Measurements from ENCODE around the gene NUPR2. TPM values are rescaled to one million over a fixed set of nuclear protein-coding genes. Genes with fewer than 3 reads are reported as not detected.
A peak's percentile ranks its signal among the peaks of the same experiment; 100 is the strongest.

The NUPR2 gene
- total and polyA plus RNA-seq, 10 of the 15 experiments (the other 5 are each of a cell fraction or from before 2014, with no cell fraction given) = not detected

DNA sequence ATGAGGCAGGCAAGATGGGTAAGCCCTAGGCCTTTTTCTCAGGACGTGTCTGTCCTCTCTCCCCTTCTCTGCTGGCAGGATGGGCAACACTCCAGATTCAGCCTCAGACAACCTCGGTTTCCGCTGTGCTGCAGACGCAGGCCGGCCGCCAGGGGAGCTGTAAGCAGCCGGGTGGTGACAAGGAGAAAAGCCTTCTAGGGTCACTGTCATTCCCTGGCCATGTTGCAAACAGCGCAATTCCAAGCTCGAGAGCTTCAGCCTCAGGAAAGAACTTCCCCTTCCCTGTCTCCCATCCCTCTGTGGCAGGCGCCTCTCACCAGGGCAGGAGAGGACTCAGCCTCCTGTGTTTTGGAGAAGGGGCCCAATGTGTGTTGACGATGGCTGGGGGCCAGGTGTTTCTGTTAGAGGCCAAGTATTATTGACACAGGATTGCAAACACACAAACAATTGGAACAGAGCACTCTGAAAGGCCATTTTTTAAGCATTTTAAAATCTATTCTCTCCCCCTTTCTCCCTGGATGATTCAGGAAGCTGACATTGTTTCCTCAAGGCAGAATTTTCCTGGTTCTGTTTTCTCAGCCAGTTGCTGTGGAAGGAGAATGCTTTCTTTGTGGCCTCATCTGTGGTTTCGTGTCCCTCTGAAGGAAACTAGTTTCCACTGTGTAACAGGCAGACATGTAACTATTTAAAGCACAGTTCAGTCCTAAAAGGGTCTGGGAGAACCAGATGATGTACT lies 36.6 kb downstream of the NUPR2 start:
- Histone ChIP-seq H3K79me2 (ENCODE audit: control insufficient read depth, insufficient read depth, low read length) (no peaks in the 10 kb centered on the region), H3K4me2 (ENCODE audit: control insufficient read depth, insufficient read depth) (no peak overlapping the region), H2AFZ (ENCODE audit: control insufficient read depth, low read depth, low read length) (no peak overlapping the region), H4K20me1 (ENCODE audit: control insufficient read depth, insufficient read depth) (no peaks in the 10 kb centered on the region), H3K4me1 (ENCODE audit: control insufficient read depth, insufficient read depth, low read length) (no peaks in the 10 kb centered on the region), H3K9ac (ENCODE audit: control insufficient read depth, insufficient read depth, low read length) (no peak overlapping the region), H3K27ac (ENCODE audit: control insufficient read depth, insufficient read depth) (no peak overlapping the region), H3K9me3 (replicated peaks; ENCODE audit: control insufficient read depth, insufficient read depth, low read length) (no peaks in the 10 kb centered on the region), H3K4me3 (no peak overlapping the region), H3K27me3 (replicated peaks in 1 of 2; ENCODE audit: control insufficient read depth in 2 of 2, insufficient read depth in 2 of 2, low read length in 1 of 2) (no peaks in the 10 kb centered on the region), H3K36me3 (ENCODE audit: control insufficient read depth in 2 of 2, insufficient read depth in 2 of 2, low read length in 1 of 2) (peaks cover 3 to 5% of the 10 kb centered on the region in 2 experiments)
- 94% methylated on average over 12 of the region's 12 CpGs for WGBS (ENCODE audit: insufficient coverage, insufficient replicate concordance, low lambda C conversion rate, missing lambda C conversion rate)
- FAIRE-seq (no peak), ATAC-seq (no peak), DNase-seq (ENCODE audit: low read depth, low spot score) (no peak)
- intact Hi-C loops (cut with micrococcal nuclease; ENCODE audit: unreplicated experiment) (no loop called here), in situ Hi-C loops (cut with MboI) (no loop called here)
- SMC1A ChIA-PET (ENCODE audit: uncharacterized antibody, unreplicated experiment) = no interaction called here
- CTCF ChIA-PET = interaction anchor here (0.6 kb wide), 1 partner anchor 9 kb away, joined by 3 read pairs; no protein-coding TSS in a partner anchor
- RAD21 ChIA-PET (ENCODE audit: unreplicated experiment) = no interaction called here
- BruUV-seq (replicated peaks) = TSS peak; percentile 72
- POLR2A ChIA-PET = no interaction called here
- TF ChIP-seq NR2C2 (IDR thresholded peaks at IDR 0.05; ENCODE audit: borderline replicate concordance, control insufficient read depth, insufficient read length, low read depth) (no peak), MEF2A (IDR thresholded peaks at IDR 0.05; ENCODE audit: insufficient read depth, low read depth, low read length) (no peak), ZNF217 (IDR thresholded peaks at IDR 0.05) (no peak), DPF2 (IDR thresholded peaks at IDR 0.05) (no peak), CHD2 (IDR thresholded peaks at IDR 0.05; ENCODE audit: borderline replicate concordance, low read depth, low read length) (no peak), SIX5 (IDR thresholded peaks at IDR 0.05; ENCODE audit: low read depth, low read length, severe bottlenecking) (no peak), ZNF207 (IDR thresholded peaks at IDR 0.05; ENCODE audit: borderline replicate concordance) (no peak), LARP7 (IDR thresholded peaks at IDR 0.05) (no peak), ASH2L (IDR thresholded peaks at IDR 0.05; ENCODE audit: borderline replicate concordance, low read depth) (no peak), ATF7 (IDR thresholded peaks at IDR 0.05; ENCODE audit: low read depth) (no peak), GABPA (IDR thresholded peaks at IDR 0.05; ENCODE audit: low read depth) (no peak)
- TF ChIP-seq, protein P1, sequence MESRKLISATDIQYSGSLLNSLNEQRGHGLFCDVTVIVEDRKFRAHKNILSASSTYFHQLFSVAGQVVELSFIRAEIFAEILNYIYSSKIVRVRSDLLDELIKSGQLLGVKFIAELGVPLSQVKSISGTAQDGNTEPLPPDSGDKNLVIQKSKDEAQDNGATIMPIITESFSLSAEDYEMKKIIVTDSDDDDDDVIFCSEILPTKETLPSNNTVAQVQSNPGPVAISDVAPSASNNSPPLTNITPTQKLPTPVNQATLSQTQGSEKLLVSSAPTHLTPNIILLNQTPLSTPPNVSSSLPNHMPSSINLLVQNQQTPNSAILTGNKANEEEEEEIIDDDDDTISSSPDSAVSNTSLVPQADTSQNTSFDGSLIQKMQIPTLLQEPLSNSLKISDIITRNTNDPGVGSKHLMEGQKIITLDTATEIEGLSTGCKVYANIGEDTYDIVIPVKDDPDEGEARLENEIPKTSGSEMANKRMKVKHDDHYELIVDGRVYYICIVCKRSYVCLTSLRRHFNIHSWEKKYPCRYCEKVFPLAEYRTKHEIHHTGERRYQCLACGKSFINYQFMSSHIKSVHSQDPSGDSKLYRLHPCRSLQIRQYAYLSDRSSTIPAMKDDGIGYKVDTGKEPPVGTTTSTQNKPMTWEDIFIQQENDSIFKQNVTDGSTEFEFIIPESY (IDR thresholded peaks at IDR 0.05) = no peak
- TF ChIP-seq, protein P2, sequence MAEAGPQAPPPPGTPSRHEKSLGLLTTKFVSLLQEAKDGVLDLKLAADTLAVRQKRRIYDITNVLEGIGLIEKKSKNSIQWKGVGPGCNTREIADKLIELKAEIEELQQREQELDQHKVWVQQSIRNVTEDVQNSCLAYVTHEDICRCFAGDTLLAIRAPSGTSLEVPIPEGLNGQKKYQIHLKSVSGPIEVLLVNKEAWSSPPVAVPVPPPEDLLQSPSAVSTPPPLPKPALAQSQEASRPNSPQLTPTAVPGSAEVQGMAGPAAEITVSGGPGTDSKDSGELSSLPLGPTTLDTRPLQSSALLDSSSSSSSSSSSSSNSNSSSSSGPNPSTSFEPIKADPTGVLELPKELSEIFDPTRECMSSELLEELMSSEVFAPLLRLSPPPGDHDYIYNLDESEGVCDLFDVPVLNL (IDR thresholded peaks at IDR 0.05; ENCODE audit: low read depth, low read length) = no peak
- TF ChIP-seq, protein P3, sequence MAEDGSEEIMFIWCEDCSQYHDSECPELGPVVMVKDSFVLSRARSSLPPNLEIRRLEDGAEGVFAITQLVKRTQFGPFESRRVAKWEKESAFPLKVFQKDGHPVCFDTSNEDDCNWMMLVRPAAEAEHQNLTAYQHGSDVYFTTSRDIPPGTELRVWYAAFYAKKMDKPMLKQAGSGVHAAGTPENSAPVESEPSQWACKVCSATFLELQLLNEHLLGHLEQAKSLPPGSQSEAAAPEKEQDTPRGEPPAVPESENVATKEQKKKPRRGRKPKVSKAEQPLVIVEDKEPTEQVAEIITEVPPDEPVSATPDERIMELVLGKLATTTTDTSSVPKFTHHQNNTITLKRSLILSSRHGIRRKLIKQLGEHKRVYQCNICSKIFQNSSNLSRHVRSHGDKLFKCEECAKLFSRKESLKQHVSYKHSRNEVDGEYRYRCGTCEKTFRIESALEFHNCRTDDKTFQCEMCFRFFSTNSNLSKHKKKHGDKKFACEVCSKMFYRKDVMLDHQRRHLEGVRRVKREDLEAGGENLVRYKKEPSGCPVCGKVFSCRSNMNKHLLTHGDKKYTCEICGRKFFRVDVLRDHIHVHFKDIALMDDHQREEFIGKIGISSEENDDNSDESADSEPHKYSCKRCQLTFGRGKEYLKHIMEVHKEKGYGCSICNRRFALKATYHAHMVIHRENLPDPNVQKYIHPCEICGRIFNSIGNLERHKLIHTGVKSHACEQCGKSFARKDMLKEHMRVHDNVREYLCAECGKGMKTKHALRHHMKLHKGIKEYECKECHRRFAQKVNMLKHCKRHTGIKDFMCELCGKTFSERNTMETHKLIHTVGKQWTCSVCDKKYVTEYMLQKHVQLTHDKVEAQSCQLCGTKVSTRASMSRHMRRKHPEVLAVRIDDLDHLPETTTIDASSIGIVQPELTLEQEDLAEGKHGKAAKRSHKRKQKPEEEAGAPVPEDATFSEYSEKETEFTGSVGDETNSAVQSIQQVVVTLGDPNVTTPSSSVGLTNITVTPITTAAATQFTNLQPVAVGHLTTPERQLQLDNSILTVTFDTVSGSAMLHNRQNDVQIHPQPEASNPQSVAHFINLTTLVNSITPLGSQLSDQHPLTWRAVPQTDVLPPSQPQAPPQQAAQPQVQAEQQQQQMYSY (CRISPR knock-in tag; IDR thresholded peaks at IDR 0.05) = no peak

Measured in GM12878 (cell line).